K562 (cell line): ENCODE results near the gene GPATCH4. TPM values are rescaled to one million over a fixed set of nuclear protein-coding genes. Genes with fewer than 3 reads are reported as not detected.

Experiments
- CBFB ChIP-seq: sonication (generic); formaldehyde crosslinking; IDR thresholded peaks from 2 replicates; pipeline ENCODE4 v1.4.0; 2020; ENCODE audit warnings: mild to moderate bottlenecking, missing genetic modification reagents
- DEAF1 ChIP-seq: fragments of 450-650 bp; formaldehyde crosslinking; IDR thresholded peaks from 2 replicates; pipeline ENCODE4 v1.4.0; 2020; ENCODE audit warnings: mild to moderate bottlenecking, moderate library complexity
- FOXM1 ChIP-seq, 2 experiments: fragments of 450-650 bp in 1 of 2; sonication (generic) in 1 of 2; formaldehyde crosslinking in 1 of 2; IDR thresholded peaks; 2 replicates each; pipeline versions ENCODE4 v1.6.1 to v1.9.0; 2017 to 2022; ENCODE audit warnings: low read depth in 2 of 2, mild to moderate bottlenecking in 2 of 2, missing genetic modification reagents in 1 of 2, moderate library complexity in 1 of 2
- ILK ChIP-seq: fragments of 450-650 bp; IDR thresholded peaks from 2 replicates; pipeline ENCODE4 v1.6.1; 2016; ENCODE audit warnings: missing genetic modification characterization, low read depth, mild to moderate bottlenecking, missing compliant biosample characterization, moderate library complexity, borderline replicate concordance
- NKRF ChIP-seq: fragments of 450-650 bp; IDR thresholded peaks from 2 replicates; pipeline ENCODE4 v1.6.1; 2016; ENCODE audit warnings: borderline replicate concordance
- NR1H2 ChIP-seq: sonication (generic); formaldehyde crosslinking; IDR thresholded peaks from 2 replicates; pipeline ENCODE4 v1.4.0; 2020; ENCODE audit warnings: mild to moderate bottlenecking, missing genetic modification reagents
- PHB ChIP-seq: fragments of 250-450 bp; sonication (Bioruptor Pico); IDR thresholded peaks from 2 replicates; pipeline ENCODE4 v1.5.0; 2021
- SAP30 ChIP-seq: fragments of 200-600 bp; sonication (generic); IDR thresholded peaks from 2 replicates; pipeline ENCODE4 v1.6.1; 2012; ENCODE audit warnings: borderline replicate concordance, low read depth, mild to moderate bottlenecking, moderate library complexity, low read length, control low read depth, inconsistent platforms; ENCODE audit not compliant: insufficient read depth, poor library complexity, severe bottlenecking
- SIRT6 ChIP-seq: IDR thresholded peaks from one replicate; pipeline ENCODE4 v1.6.1; 2012; ENCODE audit warnings: low read depth, mild to moderate bottlenecking, control low read depth, inconsistent platforms, low read length, moderate library complexity
- SP2 ChIP-seq: IDR thresholded peaks from 2 replicates; pipeline ENCODE4 v1.6.1; 2011; ENCODE audit warnings: mild to moderate bottlenecking, low read depth, low read length, moderate library complexity; ENCODE audit not compliant: poor library complexity, severe bottlenecking; ENCODE audit errors: extremely low read depth
- TARDBP ChIP-seq: fragments of 450-650 bp; IDR thresholded peaks from 2 replicates; pipeline ENCODE4 v1.6.1; 2016
- TFAP4 ChIP-seq: sonication (generic); formaldehyde crosslinking; IDR thresholded peaks from 2 replicates; pipeline ENCODE4 v1.8.0; 2022; ENCODE audit warnings: missing genetic modification reagents, mild to moderate bottlenecking, moderate library complexity, borderline replicate concordance
- ZBTB12 ChIP-seq: fragments of 250-450 bp; sonication (Bioruptor Pico); IDR thresholded peaks from 2 replicates; pipeline ENCODE4 v1.4.0; 2020
- ZBTB43 ChIP-seq: sonication (generic); formaldehyde crosslinking; IDR thresholded peaks from 2 replicates; pipeline ENCODE4 v1.8.0; 2023; ENCODE audit warnings: mild to moderate bottlenecking, missing genetic modification reagents
- ZNF165 ChIP-seq: fragments of 250-450 bp; sonication (Bioruptor Pico); IDR thresholded peaks from 2 replicates; pipeline ENCODE4 v1.4.0; 2020; ENCODE audit warnings: borderline replicate concordance
- ZNF253 ChIP-seq: fragments of 250-450 bp; sonication (Bioruptor Pico); conservative IDR thresholded peaks from 2 replicates; pipeline ENCODE4 v1.6.1; 2021; ENCODE audit warnings: mild to moderate bottlenecking
- ZNF282 ChIP-seq: sonication (generic); formaldehyde crosslinking; IDR thresholded peaks from 2 replicates; pipeline ENCODE4 v1.8.1; 2023; ENCODE audit warnings: missing genetic modification reagents
- ZNF436 ChIP-seq: fragments of 250-450, 450-650 bp; sonication (Bioruptor Pico); formaldehyde crosslinking; IDR thresholded peaks from 2 replicates; pipeline ENCODE4 v1.7.0; 2020; ENCODE audit warnings: mild to moderate bottlenecking
- ZNF644 ChIP-seq: fragments of 200-800 bp; sonication (Bioruptor generic); IDR thresholded peaks from 2 replicates; pipeline ENCODE4 v1.6.1; 2016; ENCODE audit warnings: low read depth, missing genetic modification characterization, missing compliant biosample characterization
- polyA plus RNA-seq, 8 experiments: library from polyadenylated mRNA; depleted of rRNA in 4 of 8; stranded (reverse) in 5 of 8; unstranded in 3 of 8; fragments of >200 nt; fragmentation: Nextera tagmentation in 2 of 8; fragmentation: Illumina TruSeq in 1 of 8; extraction: Ambion mirVana in 2 of 8; extraction: Trizol in 1 of 8; gene quantifications; 2 replicates each; pipeline versions ENCODE4 v1.2.1 to v1.2.3, GENCODE V29; 2011 to 2014; ENCODE audit warnings: inconsistent platforms in 1 of 8, missing spikeins in 1 of 8
- total RNA-seq, 7 experiments: library from RNA; depleted of rRNA in 6 of 7; stranded (reverse); fragments of >200 nt in 6 of 7; fragmentation: Illumina TruSeq in 2 of 7; extraction: Trizol in 2 of 7; gene quantifications; 2 replicates each; pipeline versions ENCODE4 v1.2.1 to v1.2.3, GENCODE V29; 2011 to 2021; ENCODE audit warnings: low replicate concordance in 1 of 7

The GPATCH4 gene
- total and polyA plus RNA-seq, 9 of the 15 experiments (the other 6 are each of a cell fraction or from before 2014, with no cell fraction given), result 43.7 to 105 (median 76.5) TPM

- TF ChIP-seq ZBTB12 (CRISPR knock-in tag), result no peak
- TF ChIP-seq ZNF644, result no peak
- no peak for TF ChIP-seq NR1H2 (CRISPR knock-in tag)
- TF ChIP-seq TFAP4 (CRISPR knock-in tag), result peak; percentile 57; the same call in 1 of the 2 replicates
- TF ChIP-seq ZNF282, result no peak
- no peak for TF ChIP-seq SP2
- TF ChIP-seq ZBTB43, result peak; percentile 10; the same call in 1 of the 2 replicates
- no peak for TF ChIP-seq ZNF165 (CRISPR knock-in tag)
- no peak for TF ChIP-seq TARDBP
- no peak for TF ChIP-seq ILK (tag)
- TF ChIP-seq SAP30, result no peak
- 0 out of 2 replicates have a peak, but pooled peaks have one; percentile 52 for TF ChIP-seq NKRF
- TF ChIP-seq FOXM1 (IDR thresholded peaks at IDR 0.05; ENCODE audit: low read depth), result no peak
- TF ChIP-seq FOXM1 (CRISPR knock-in tag; IDR thresholded peaks at IDR 0.05; ENCODE audit: low read depth), result 0 out of 2 replicates have a peak, but pooled peaks have one; percentile 15
- no peak for TF ChIP-seq DEAF1 (CRISPR knock-in tag)
- TF ChIP-seq CBFB, result 0 out of 2 replicates have a peak, but pooled peaks have one; percentile 1
- no peak for TF ChIP-seq ZNF253 (CRISPR knock-in tag)
- TF ChIP-seq SIRT6, result no peak
- 0 out of 2 replicates have a peak, but pooled peaks have one; percentile 0 for TF ChIP-seq PHB (CRISPR knock-in tag)
- no peak for TF ChIP-seq ZNF436 (CRISPR knock-in tag)
Measured at GRCh38 chr1:156592158-156592909, 8.9 kb downstream of the GPATCH4 start (continued).
